Islet of Langerhans (tissue), 1 donor: ENCODE data around the gene DNAL1.
"Not testable (repeated sequence)": the region's sequence is repeated elsewhere in the genome, so short reads cannot be mapped to it uniquely, and the experiment has no call there.

Source experiments
- FAIRE-seq: peaks from one replicate; lab custom pipeline; 2011; peaks lifted over from hg19 to GRCh38; lab: Jason Lieb, UNC

DNAL1 gene

DNA sequence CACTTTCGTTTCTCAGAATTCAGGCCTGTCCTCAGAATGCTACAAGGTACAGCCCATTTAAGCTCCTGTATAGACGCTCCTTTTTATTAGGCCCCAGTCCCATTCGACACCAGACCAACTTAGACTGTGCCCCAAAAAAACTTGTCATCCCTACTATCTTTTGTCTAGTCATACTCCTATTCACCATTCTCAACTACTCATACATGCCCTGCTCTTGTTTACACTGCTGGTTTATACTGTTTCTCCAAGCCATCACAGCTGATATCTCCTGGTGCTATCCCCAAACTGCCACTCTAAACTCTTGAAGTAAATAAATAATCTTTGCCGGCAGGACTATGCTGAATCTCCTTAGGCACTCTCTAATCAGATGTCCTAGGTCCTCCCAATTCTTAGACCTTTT, 63.3 kb downstream of the DNAL1 start:
- not testable (repeated sequence) for FAIRE-seq

DNA sequence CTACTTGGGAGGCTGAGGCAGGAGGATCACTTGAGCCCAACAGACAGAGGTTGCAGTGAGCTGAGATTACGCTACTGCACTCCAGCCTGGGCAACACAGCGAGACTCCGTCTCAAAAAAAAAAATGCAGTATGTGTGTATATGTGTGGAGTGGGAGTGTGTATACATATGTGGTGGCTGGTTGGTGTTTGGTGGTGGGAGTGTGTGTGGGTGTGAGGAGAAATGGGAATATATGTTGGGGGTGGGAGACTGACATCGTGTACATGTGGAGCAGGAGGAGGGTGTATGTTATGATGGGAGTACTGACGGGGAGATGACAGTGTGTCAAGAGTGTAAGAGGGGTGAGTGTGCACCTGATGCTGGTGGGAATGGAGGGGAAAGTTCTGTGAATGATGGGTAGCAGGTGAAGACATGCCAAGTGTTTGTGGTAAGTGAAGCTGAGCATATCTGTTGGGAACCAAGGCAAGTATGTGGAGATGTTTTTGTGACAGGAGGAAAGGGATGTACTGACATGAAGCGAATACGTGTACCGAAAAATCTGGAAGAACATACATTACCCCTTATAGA, 65.2 kb downstream of the DNAL1 start:
- FAIRE-seq: no peak

DNA sequence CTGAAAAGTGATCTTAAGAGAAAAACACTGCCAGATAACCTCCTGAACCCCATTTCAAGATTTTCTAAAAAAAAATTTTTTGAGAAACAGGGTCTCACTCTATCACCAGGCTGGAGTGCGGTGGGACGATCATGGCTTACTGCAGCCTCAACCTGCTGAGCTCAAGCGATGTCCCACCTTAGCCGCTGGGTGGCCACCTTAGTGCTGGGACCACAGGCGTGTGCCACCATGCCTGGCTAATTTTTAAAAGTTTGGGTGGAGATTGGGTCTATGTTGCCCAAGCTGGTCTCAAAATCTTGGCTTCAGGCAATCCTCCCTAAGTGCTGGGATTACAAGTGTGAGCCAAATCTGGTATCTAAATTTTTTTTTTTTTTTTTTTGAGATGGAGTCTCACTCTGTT, 66.0 kb downstream of the DNAL1 start:
- no peak for FAIRE-seq

DNA sequence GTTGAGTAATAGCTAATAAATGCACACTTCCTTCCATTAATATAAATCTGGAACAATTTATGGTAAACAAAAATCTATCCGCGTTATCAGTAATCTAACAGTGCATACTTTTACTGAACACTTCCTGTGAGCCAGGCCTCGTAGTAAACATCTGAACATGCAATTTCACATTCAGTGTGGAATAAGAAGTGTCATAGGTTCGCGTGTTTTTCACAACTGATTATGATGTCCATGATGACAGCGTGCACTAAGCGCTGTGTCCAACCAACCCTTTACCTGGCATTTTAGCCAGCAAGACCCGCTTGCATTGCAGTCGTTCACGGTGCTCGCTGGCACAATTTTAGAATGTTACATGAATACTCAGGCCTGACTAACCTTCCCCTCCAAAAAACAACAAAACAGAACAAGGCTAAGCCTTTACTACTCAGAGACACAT, 67.3 kb downstream of the DNAL1 start:
- FAIRE-seq: no peak

DNA sequence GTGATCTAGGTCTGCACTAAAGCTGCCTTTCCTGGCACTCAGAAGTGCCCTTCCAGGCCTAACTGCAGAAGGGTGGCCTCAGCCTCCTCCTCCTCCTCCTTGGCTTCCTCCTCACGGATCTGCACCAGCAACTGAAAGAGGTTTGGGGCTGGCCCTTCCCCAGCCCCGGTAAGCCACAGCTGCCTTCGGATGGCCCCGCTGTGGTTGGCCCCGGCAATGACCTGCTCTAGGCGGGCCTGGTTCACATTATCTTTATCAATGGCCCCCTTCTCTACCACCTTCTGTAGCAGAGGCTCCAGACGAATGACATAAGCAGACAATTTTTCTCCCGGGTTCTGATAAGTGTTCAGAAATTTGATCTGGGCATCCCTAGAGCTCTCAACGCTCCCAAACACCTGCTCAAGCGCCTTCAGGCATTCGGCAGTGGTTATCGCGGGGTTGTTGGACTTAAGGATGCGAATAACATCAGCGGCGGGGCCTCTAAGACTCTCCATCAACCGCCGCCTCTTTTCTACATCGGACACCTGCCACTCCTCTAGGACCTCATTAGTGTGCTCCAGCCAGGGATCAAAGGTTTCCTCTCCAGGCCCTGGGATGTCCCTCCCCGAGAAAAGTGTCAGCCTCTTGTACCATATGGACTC, 67.9 kb downstream of the DNAL1 start:
- FAIRE-seq: no peak

DNA sequence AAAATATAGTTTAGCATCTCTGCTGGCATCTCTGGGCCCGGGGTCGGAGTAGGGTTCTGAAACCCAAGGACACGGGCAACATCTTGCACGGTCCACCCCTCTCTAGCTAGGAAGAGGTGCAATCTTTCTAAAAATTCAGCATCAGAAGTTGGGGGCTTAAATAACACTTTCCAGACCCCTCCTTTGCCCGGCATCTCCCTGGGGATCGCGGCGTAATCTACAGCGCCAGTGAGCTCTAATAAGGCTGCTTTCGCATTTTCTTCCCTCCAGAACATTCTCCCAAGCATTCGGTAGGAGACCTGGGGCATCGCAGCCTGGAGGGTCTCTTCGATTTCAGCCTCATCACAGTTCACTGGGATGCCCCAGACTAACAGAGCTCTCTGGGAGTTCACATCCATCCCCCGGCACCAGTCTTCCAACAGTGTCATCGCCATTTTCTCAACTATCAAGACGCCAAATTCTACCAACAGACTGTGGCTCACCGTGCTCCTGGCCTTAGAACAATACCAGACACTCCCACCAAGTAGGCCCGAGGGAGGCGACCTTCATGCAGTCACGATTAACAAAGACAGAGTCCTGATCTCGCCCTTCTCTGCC, 68.5 kb downstream of the DNAL1 start:
- no peak for FAIRE-seq

DNA sequence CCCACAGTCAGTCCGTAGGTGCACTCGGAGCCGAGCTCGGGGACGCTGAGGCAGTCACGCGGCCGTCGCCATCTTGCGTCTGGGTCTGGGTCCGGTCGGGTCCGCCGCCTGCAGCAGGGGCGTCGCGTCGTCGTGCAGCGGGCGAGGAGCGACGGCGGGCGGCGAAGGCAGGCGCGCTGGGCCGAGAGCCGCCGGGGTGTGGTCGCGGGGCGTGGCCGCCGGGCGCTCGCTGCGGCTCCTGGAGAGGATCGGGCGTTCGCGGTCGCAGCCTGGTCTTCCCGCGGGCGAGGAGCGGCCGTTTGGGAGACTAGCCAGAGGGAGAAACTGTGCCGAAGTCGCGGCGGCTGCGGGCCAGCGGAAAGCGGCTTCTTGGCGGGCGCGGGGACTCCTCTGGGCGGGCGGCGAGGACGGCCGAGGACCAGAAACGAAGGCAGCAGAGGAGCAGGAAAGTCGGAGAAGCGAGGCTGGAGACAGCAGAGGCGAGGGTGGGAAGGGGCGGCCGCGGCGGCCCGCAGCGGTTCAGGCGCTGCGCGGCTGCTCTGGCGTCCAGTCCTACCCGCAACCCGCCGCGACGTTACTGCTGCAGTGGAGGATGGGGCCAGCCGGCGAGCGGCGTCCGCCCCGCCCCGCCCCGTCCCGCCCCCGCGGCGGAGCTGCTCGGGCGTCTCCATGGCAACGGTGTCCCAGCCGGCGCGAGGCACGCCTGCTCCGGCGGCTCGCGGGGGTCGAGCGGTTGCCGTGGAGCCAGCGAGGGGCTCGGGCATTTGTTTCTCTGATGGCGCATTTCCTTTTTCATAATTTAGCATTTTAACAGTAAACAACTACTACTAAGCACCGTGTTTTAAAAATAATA, 69.2 kb downstream of the DNAL1 start, which contains the start of gene PNMA1:
Gene PNMA1, minus strand, starts transcription at position 582 of the 853 bp plus-strand sequence. CDS start 745 bp downstream, outside the sequence.
- no peak for FAIRE-seq

DNA sequence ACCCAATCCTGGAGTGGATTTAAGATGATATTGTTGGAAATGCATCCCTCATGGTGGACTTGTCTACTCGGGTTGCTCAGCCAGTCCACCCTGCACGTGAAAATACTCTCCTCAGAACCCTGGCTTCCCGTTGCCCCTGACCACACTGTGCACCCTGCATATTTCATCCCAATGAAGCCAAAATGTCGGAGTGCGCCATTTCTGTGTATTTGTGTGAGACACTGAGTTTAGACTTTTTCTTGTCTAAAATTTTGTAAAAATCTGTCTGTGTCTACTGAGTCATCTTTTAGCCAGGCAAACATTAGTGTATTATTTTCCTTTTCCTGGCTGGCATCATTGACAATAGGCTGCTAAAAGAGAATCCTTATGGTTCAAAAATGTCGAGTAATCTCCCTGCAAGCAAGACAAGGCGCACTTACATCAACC, 69.9 kb downstream of the DNAL1 start:
- no peak for FAIRE-seq

DNA sequence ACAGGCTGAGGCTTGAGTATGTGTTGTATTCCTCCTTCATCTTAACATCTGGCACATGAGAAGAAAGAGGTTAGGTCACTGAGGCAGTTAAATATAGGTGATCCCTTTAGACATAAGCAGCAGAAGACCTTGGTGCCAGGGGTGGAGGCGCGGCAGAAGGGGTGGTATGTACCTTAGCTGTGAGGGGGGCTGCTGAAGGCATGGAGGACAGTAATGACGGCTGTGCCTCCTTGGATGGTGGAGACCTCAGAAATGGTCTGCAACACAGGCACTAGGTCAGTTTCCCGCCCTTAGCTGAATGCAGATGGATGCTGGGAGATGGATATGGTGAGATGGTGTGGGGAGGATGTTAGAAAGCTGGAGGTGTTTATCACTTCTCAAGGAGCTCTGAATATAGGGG, 70.9 kb downstream of the DNAL1 start:
- FAIRE-seq: no peak

DNA sequence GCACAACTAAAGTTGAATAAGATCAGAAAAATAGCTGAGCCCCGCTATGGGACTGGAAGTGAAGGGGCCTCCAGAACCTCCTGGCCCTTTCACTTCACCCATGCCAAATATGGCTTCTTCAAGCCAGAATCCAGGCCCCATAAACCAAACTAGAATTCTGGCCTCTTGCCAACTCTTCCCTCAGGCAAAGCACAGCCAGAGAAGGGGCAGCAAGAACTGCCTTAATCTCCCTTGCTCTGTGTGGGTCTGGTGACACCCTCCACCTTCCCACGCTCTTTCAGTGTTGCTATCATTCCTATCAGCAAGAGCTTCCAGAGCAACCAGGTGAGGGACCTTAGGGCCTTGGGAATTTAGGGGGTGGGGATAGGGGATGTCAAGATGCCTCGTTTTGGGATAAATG, 72.5 kb downstream of the DNAL1 start:
- FAIRE-seq: no peak

DNA sequence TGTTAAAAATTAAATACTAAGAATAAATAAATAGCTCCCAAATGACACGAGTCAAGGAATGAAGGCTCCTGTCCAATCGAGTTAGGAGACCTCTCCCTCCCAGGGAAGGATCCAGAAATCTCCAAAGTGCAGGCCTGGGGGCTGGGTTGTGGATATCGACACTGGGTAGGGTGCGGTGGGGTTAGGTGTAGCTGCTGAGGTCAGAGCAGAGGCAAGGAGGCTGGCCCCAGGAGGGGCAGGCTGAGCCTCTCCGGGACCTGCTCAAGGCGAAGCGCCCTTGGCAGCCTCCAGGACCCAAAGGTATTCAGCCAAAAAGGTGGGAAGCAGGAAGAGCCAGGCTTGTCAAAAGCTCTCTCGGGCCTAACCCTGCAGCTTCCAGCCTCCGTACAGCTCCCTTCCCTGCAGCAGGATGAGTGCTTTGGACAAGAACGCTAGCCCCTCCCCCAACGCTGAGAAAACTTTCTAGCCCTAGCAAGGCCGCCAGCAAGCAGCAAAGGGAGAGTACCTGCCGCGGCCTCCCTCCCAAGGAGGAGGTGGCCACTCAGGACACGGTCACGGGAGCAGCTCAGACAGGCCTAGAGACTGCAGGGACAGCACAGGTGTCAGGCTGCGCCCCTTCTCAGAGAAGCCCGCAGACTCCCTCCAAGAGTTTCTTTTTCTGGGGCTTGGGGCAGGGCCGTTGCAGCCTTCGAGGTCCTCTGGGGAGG, 73.1 kb downstream of the DNAL1 start:
- no peak for FAIRE-seq

DNA sequence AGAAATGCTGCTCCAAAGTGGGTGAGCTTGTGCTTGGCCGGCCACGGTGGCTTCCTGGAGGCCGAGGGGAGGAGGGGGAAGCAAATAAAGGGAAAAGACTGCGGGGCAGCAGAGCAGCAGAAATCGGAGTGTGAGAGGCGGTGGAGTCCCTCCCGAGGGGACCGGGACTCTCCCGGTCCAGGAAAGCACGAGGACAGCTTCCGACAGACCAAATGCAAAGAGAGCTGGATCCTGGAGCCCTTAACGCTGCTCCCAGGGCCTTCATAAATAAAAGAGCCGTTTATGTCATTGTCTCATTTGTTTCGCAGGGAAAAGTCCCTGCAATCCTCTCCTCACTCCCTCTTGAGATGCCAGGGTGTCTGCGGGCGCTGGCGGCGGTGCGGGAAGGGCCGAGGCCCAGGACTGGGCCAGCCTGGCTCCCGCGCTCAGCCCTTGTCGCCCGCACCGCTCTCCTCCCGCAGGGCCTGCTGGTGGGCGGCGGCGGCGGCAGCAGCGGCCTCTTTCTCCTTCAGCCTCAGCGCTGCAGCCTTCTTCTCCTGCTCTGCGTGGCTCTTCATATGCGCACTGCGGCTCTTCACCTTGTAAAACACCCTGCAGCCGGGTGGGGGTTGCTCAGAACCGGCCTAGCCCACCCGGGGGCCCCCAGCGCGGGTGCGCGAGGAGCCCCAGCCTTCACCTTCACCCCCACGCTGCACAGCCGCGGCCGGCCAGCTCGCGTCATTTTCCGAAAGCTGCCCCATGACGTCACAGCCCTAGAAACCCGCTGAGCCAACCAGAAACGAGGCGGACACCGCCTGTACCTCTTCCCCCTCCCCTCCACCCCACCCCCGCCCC, 73.8 kb downstream of the DNAL1 start:
- no peak for FAIRE-seq

DNA sequence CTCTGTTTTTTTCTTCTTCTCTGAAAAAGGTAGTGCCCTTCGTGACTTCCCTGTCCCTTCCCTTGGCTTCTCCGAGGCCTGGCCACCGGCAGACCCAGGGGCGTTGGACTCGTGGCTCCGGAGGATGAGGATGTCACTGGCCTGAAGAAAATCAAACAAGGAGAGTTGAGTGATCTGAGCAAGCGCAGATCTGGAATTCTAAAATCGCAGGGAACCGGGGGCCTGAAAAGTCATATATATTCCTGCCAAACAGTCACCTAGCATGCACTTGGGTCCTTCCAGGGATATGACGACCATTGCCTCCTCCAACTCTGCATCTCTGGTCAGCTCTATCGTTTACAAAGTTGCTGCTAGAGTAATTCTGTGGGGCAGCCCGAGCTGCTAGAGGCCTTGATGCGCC, 74.6 kb downstream of the DNAL1 start:
- no peak for FAIRE-seq

DNA sequence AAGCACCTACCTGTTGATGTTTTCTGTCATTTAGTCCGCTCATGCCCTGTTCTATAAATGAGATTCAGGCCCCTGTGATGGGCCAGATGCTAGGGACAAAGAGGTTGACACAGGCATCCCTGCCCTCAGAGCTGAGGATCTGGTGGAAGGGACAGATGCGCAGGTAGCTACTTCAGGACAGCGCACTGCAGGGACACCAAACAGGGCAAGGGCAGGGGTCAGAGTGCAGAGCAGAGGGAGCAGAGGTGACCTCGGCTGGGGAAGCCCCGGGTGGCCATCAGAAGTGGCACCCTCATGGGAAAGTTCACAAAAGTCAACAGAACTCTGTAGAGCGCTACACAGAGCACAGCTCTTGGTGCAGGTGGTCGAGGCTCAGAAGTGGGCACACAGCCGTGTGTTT, 75.0 kb downstream of the DNAL1 start:
- FAIRE-seq: no peak

DNA sequence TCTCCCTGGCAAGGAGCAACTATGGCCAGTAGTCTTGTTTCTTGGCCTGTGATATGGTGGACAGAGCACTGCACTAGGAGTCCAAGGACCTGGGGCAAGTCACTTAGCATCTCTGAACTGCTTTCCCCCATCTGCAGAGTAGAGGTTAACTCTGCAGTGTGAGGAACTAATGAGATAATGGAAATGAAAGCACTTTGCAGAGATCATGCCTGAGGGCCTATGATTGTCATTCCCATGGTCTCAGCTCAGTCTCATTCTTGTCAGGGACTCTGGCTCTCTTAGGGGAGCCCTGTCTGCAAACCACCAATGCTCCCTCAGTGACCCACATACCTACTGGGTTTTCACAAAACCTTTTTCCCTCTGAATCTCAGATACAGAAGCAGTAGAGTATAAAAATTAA, 75.8 kb downstream of the DNAL1 start:
- FAIRE-seq: no peak

DNA sequence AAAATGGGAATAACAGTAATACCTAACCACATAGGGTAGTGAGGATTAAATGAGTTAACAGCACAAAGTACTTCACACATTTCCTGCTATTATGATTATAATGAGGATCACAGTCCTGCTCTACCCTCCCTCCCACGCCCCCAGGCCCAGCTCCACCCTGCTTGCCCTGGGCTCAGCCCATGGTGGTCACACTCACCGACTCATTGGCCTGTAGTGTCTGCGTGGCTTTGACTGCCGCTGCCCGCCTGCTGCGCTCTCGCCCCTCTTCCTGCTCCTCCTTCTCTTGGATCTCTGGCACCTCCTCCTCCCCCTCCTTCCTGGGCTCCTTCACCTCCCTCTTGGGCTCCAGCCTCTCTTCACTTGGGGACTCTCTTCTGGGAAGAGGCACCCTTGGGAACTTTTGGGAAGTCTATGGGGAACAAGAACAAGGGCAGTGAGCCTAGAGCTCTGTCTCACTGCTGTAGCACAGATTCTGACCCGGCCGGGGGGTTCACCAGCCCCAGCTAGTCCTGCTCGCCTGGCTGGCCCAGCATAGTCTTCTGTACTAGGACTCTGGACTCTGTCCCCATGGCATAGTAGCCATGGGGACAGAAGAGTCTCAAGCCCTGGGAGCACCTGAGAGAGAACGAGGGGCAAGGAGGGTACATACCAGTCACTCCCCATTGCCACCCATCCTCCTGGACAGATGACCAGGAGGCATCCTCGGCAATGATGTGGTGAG, 76.5 kb downstream of the DNAL1 start:
- FAIRE-seq: no peak

DNA sequence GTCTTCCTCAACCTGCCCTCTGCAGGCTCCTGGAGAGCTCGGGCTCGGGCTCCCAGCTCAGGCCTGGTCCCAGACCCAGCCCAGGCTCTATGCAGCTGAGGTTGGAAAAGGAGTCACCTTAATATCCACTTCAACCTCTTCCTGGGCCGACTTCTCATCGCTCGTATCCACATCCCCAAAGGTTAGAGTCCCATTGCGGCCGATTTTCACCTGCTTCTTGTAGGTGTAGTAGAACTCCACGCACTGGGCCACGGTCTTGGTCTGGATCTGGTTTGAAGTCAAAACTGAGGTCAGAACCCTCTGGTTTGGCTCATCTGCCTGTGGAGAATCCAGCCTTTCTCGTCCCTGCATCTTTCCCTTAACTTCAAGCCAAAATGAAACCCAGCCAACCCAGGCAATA, 77.8 kb downstream of the DNAL1 start:
- no peak for FAIRE-seq

DNA sequence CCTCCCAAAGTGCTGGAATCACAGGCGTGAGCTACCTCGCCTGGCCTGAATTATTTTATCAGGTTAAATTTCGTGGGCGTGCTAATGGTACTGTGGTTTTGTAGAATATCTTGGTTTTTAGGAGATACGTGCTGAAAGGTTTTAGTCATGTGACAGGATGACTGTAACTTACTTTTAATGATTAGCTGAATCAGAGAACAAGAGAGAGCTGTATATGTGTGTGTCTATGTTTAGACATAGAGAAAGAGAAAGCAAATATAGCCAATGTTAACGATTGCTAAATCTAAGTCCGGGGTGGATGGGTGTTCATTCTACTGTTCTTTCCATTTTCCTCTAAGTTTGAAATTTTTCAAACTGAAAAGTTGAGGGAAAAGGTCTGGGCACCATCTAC, 78.6 kb downstream of the DNAL1 start:
- FAIRE-seq: peak; percentile 86

DNA sequence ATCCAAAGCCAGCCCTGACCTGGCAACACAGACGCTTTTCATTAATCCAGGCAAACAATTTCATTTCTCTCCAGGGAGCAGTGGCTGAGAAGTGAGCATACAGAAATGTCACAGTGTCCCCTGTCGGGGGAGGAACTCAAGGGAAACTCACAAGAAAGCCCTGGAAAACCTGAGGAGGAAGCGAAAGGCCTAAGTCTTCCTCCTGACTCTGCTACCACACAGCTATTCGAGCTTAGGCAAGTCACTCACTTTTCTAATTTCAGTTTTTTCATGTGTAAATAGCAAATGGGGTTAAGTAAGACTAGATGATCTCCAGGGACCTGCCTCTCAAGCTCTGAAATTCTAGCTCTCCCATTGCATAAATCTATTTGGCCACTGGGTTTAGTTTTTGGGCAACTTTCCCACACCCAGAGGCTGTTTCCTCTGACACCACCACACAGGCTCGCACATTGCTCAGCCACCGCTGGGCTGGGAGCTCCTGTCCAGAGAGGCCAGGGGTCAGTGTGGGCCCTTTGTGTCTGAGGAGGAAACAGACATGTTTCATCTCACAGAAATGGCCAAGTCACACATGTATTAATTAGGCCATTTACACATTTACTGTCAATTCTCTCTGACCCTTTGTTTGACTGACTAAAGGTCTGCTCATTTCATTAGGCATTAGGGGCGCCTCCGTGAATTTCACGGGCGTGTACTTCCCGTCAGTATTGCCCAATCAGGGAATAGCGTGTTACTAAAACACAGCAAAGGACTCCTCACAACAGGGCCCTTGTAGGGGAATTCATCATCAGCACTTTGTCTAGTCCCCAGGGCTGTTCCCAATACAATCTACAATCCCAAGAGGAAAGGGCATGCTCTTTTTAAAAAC, 79.2 kb downstream of the DNAL1 start:
- FAIRE-seq: no peak

DNA sequence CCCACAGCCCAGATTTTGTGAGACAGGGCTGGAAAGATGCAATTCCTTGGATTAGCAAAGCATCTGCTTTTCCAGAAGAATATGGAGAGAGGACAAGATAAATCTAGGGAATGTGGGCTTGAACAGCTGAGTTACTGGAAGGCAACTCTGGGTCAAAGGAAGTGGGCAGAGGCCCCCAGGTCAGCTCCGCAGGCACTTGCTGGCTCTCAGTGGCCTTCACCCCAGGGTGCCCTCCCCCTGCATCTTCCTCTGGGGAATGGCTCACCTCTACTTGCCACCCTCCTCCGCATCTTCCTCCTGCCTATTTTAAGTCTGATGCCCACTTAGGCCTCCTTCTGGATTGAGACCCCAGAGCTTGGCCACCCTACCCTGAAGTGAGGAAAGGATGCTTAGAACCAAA, 79.9 kb downstream of the DNAL1 start:
- FAIRE-seq: no peak
